Limb (tissue), 2 donors: ENCODE data around the gene MEGF11.
A peak's percentile ranks its signal among the peaks of the same experiment; 100 is the strongest.

Experiments
- DNase-seq, 2 donors: peaks; one replicate each; pipeline ENCODE4 v3.0.0-alpha.2; 2016; ENCODE audit errors: extremely low spot score in 2 of 2

Gene MEGF11

GRCh38 chr15:66147440-66147839 is 106.1 kb downstream of the MEGF11 start:
- DNase-seq, result no peak

DNA sequence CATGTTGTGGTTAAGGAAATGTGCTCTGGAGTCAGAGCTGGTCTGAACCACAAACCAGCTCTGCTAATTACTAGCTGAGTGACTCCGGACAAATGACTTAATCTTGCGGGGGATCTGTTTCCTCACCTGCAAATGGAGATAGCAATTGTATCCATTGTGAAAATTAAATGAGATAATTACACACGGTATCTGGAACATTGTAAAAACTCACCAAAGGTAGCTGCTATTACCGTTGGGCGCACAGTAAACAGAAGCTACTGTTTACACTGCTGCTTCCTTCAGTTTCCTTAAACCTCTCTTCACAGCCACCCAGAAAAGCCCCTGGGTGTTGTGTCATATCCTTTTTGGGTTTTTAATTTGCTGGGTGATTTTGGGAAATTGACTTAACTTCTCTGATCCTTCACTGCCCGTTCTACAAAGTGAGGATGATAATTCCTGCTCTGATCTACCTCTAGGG is 107.8 kb downstream of the MEGF11 start:
- no peak for DNase-seq

GRCh38 chr15:66144978-66145725 is 108.4 kb downstream of the MEGF11 start:
- DNase-seq, result no peak

DNA sequence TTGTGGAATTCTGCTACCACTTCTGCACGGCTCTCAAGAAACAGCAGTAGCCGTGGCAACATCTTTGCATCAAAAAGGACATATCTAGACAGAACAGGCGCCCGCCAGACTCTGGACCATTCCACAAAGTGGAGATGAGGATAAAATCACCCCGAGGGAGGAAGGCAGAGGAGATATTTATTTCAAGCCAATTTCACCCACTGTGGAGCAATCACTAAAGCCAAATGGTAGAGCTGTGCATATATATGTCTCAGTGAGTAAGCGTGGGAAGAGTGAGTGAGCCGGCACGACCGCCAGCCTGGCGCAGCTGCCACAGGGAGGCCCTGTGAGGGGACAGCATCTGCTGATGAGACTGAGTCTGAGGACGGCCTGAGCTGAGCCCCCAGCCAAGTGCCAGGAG is 111.3 kb downstream of the MEGF11 start:
- peak; percentile 50 to 76 for DNase-seq

- no peak for DNase-seq
These were observed 113.9 kb downstream of the MEGF11 start for GRCh38 chr15:66139591-66140207.

DNA sequence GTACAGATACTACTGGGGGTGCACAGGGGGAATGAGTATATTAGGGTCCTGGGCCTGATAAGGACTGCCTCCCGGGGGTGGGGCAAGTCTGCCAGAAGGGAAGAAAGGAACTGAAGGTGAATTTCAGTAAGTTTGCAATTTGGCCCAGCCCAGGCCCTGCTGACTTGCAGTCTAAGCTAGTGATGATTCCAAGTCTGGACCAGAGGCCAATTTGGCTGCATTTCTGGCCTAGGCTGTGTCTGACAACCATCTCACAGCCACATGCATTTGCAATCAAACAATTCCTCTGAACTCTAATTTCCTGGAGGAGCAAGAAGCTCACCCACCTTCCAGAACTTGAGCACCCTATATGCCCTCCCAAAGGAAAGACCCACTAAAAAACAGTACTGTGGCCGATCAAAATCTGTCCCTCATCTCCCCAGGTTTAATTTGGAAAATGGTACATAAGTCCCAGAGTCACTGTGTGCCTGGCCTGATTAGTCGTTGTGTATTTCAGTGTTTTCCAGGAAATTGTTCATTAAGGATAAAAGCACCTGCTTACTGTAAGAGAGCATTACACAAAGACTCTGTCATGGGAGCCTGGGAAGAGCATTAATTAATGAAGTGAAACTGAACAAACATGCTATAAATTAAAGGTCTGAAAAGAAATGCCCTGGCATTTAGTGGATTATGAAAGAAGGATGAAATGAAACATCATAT is 114.5 kb downstream of the MEGF11 start:
- no peak for DNase-seq

DNA sequence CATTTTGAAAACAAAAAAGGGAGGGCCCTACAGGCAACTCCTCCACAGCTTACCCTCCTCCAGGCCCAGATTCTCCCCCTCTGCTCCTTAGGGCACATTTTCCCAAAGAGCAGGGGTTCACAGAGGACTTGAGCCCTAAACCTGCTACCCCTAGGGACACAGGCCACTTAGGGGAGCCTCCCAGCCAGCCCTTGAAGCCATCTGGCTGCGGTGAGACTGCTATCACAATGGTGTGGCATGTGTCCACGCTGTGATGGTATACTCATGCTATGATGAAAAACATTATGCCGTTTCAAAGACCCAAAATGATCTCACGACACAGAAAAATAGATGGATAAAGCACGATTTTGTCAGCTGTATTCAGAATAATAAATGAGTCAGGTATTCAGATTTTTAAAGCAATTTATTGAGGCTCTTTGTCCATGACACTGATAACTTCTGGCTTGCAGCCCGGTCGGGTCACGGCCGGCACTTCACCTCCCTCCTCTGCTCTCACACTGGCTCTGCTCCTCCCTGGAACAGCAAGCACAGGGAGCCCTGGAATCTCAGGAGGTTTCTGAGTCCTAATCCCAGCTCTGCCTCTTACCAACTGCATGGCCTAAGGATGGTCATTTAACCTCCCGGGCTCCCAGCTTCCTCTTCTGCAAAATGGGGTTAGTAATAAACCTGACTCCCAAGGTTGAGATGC is 115.3 kb downstream of the MEGF11 start:
- DNase-seq, result no peak

- no peak for DNase-seq
These were observed 116.6 kb downstream of the MEGF11 start for GRCh38 chr15:66136948-66137347.

- no peak for DNase-seq
These were observed 117.9 kb downstream of the MEGF11 start for GRCh38 chr15:66135664-66136063.

- no peak for DNase-seq
These were observed 119.3 kb downstream of the MEGF11 start for GRCh38 chr15:66134284-66134683.

- DNase-seq, result no peak
These were observed 120.2 kb downstream of the MEGF11 start for GRCh38 chr15:66133247-66133885.

DNA sequence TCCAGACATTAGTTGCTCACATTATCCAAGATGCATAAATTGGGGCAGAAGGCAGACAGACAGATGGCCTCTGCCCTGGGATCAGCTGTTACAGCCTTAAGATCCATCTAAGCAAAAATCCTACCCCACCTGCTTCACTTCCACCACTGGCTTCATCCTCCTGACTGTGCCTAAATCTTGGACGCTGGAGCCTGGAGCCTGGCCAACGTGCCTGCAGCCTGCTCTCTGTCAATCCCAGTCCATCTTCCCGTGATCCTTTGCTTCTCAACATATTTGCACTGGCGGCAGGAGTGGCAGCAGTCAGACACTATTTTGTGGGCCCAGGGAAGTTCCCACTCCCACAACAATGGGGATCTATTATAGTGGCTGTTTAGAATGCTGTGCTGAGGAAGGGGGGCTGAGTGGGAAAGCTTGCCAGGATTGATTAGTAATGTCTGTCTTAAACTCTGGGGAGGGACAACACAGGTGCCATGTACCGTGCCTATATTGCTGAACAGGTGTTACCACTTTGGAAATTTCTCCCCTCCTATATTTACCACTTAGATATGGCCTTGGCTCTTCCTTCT is 121.2 kb downstream of the MEGF11 start:
- DNase-seq, result no peak

- no peak for DNase-seq
These were observed 121.7 kb downstream of the MEGF11 start for GRCh38 chr15:66131831-66132230.

DNA sequence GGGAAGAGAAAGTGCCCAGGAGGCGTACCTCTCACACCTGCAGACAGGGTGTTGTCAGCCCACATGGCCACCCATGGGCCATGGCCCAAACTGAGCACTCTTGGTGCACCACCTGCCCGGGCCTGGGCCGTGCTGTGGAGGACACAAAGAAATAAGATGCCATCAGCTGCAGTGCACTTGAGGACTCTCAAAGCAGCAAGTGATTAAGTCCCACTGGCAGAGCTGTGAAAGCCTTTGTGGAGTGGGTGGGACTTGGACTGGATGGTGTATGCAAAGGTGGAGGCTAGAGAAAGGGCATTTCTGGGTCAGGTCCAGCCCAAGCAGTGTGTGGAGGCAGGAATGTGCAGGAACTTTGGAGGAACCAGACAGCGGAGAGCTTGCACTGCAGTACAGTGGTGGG is 122.3 kb downstream of the MEGF11 start:
- DNase-seq, result no peak

GRCh38 chr15:66130496-66131034 is 123.0 kb downstream of the MEGF11 start:
- DNase-seq, result no peak

- DNase-seq, result no peak
These were observed 124.0 kb downstream of the MEGF11 start for GRCh38 chr15:66129586-66129985.

GRCh38 chr15:66128116-66128680 is 125.4 kb downstream of the MEGF11 start:
- DNase-seq, result no peak

DNA sequence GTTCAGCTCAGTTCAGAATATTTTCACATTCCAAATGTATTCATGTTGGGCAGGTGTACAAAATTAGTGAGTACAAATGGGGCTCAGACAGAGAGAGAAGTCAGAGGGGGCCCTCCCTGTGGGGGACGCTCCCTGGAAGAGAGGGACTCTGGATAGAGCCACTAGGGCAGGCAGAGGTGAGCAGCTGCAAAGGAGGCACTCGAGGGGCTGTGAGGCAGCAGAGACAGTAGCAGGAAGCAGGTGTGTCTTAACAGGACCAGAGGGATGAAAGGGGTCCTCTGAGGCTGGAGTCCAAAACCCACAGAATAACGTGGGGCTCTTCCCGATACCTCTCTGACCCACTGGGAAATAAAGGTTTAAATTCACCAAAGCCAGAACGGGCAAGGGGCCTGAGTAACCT is 127.1 kb downstream of the MEGF11 start:
- DNase-seq, result no peak

DNA sequence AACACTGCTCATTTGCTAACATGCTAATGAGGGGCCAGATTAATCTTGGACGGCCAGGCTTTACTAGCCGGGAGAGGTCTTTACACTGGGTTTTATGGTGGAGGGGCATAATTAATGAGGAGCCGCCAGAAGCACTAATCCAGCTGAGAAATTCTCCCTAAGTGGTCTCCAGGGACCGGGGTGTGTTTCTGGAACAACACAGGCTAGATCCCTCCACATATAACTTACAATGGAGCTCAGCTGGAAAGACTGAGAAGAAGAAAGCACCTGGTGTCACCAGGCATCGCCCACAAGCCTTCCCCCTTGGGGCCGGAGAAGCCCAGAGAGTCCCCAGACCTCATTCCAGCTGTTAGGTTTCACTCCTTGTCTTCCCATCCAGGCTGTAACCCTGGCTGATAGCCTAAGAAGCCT is 127.5 kb downstream of the MEGF11 start:
- DNase-seq, result no peak

GRCh38 chr15:66124651-66125050 is 128.9 kb downstream of the MEGF11 start:
- DNase-seq, result no peak

- no peak for DNase-seq
These were observed 129.8 kb downstream of the MEGF11 start for GRCh38 chr15:66123799-66124198.
